ENCODE data around the gene EDIL3. TPM values are rescaled to one million over a fixed set of nuclear protein-coding genes. Genes with fewer than 3 reads are reported as not detected.

The EDIL3 gene
- total and polyA plus RNA-seq, 11 donors = 1.3 to 38.2 (median 18.3) TPM

DNA sequence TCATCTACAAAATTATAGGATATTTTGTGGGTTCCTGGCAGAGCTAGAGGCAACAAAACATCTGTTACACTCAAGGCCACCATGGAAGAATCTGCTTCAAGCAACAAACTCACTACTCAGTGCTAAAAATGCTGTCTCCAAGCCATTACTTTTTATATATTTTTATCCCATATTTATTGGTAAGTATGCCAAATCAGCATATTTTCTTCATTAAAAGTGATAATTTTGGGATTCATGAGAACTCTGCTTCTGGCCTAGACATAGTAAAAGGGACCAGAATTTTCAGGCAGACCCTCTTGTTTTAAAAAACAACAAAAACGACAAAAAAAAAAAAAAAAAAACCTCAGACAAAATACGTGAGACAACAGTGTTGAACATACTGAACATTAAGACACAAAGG lies 236.0 kb downstream of the EDIL3 start:
- DNase-seq (no peak), ATAC-seq (no peak)
- TF ChIP-seq, protein P1, sequence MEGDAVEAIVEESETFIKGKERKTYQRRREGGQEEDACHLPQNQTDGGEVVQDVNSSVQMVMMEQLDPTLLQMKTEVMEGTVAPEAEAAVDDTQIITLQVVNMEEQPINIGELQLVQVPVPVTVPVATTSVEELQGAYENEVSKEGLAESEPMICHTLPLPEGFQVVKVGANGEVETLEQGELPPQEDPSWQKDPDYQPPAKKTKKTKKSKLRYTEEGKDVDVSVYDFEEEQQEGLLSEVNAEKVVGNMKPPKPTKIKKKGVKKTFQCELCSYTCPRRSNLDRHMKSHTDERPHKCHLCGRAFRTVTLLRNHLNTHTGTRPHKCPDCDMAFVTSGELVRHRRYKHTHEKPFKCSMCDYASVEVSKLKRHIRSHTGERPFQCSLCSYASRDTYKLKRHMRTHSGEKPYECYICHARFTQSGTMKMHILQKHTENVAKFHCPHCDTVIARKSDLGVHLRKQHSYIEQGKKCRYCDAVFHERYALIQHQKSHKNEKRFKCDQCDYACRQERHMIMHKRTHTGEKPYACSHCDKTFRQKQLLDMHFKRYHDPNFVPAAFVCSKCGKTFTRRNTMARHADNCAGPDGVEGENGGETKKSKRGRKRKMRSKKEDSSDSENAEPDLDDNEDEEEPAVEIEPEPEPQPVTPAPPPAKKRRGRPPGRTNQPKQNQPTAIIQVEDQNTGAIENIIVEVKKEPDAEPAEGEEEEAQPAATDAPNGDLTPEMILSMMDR (IDR thresholded peaks at IDR 0.05) = no peak
- TF ChIP-seq POLR2A (IDR thresholded peaks at IDR 0.05) = no peak
- no peak overlapping the region for H3K27ac ChIP-seq
- no peaks in the 10 kb centered on the region for H3K9me3 ChIP-seq
- intact Hi-C loops (cut with DNase I) = no loop called here
- no peak overlapping the region for H3K4me3 ChIP-seq
- WGBS, 4 donors = 60 to 85% (median 63%) methylated on average over 2 of the region's 2 CpGs
- no peaks in the 10 kb centered on the region for H3K36me3 ChIP-seq
- H3K27me3 ChIP-seq = no peaks in the 10 kb centered on the region
- H3K4me1 ChIP-seq = no peaks in the 10 kb centered on the region

- no peak overlapping the region for H3K4me3 ChIP-seq
- no peaks in the 10 kb centered on the region for H3K9me3 ChIP-seq
- no peaks in the 10 kb centered on the region for H3K4me1 ChIP-seq
- TF ChIP-seq, protein P1 (IDR thresholded peaks at IDR 0.05) = no peak
- TF ChIP-seq POLR2A (IDR thresholded peaks at IDR 0.05) = no peak
- 81 to 91% (median 89%) methylated on average over 5 of the region's 5 CpGs for WGBS, 4 donors
- ATAC-seq (no peak), DNase-seq (no peak)
- H3K27ac ChIP-seq = no peak overlapping the region
- intact Hi-C loops (cut with DNase I) = no loop called here
- H3K36me3 ChIP-seq = no peaks in the 10 kb centered on the region
- no peaks in the 10 kb centered on the region for H3K27me3 ChIP-seq
These were observed 247.1 kb downstream of the EDIL3 start for GRCh38 chr5:84137541-84137940.

GRCh38 chr5:84131372-84131771 lies 253.3 kb downstream of the EDIL3 start:
- Histone ChIP-seq H3K4me1 (no peaks in the 10 kb centered on the region), H3K4me3 (no peak overlapping the region), H3K9me3 (no peaks in the 10 kb centered on the region), H3K27me3 (no peaks in the 10 kb centered on the region), H3K36me3 (no peaks in the 10 kb centered on the region), H3K27ac (no peak overlapping the region)
- ATAC-seq (no peak), DNase-seq (no peak)
- intact Hi-C loops (cut with DNase I) = no loop called here
- no peak for TF ChIP-seq POLR2A (IDR thresholded peaks at IDR 0.05)
- TF ChIP-seq, protein P1 (IDR thresholded peaks at IDR 0.05) = no peak

DNA sequence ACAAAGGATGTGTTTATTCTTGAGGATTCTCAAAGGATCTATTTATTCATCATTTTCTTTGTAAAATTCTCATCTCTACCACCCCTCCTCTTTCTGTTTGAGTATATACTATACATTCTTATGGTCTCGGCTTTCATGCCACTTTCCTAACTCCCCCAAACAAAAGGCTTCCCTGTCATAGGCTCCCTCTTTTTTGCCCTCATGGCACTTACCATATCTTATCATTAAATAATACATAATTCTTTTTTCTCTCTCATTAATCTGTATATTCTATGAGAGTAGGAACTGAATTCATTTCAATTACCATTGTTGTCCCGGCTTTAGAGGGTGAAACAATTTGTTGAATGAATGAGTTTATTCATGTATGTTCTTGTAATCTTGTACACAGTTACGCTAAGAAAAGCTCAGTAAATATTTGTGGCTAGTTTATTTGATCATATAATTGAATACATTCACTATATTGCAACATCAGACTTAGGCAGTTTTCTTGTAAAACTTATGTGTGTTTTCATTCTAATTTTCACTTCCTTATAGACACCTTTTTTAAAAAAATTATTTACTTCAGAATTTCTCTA lies 254.6 kb downstream of the EDIL3 start:
- ATAC-seq (no peak), DNase-seq (no peak)
- Histone ChIP-seq H3K27ac (no peak overlapping the region), H3K27me3 (no peaks in the 10 kb centered on the region), H3K9me3 (no peaks in the 10 kb centered on the region), H3K4me3 (no peak overlapping the region), H3K4me1 (no peaks in the 10 kb centered on the region), H3K36me3 (no peaks in the 10 kb centered on the region)
- TF ChIP-seq POLR2A (IDR thresholded peaks at IDR 0.05) = no peak
- TF ChIP-seq, protein P1 (IDR thresholded peaks at IDR 0.05) = no peak
- 83 to 92% (median 88%) methylated on average over 3 of the region's 3 CpGs for WGBS, 4 donors
- intact Hi-C loops (cut with DNase I) = no loop called here
